Urothelium cell line (cell line): ENCODE data around the gene GPC5.

Experiments used
- DNase-seq: peaks from one replicate; pipeline ENCODE4 v3.0.0; 2011; ENCODE audit warnings: low spot score, mixed read lengths
- FAIRE-seq: peaks from 2 replicates; lab custom pipeline; 2011; peaks lifted over from hg19 to GRCh38; lab: Jason Lieb, UNC

Gene GPC5

DNA sequence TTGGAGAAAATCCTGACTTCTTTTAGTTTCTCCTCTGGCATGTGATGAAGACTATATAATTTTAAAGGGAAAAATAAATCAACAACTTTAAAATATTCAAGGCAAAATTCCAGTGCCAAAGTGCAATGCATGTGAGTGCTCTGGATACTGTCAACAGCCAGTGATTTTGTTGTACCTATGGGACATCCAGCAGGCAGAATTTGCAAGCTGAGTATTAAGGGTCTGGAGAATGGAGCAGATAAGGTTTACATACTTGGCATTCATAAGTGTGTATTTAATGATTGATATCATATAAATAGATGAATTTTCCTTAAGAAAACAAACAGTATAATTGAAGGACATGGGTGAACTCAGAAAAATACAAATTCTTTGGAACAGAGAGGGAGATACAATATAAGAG is 703.4 kb downstream of the GPC5 start:
- no peak for FAIRE-seq
- no peak for DNase-seq

DNA sequence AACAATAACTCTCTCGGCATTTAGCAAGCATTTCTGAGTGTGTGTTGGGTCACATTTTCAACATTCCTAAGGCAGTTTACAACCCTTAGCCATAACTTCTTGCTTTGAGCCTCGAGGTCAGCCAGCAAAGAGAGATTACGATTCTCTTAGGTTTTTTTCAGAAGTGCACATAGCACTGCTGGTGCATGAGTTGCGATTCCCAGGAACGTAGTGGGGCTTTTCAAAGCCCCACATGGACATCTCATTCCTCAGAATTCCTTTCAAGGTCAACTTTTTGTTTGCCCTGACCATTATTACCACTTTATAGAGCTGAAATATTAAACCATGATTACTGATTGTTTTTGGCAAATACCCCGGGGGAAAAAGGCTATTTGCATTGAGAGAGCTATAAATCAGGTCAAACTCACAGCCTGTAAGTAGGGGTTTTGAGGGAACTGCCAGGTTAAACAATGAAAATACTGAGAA is 705.3 kb downstream of the GPC5 start:
- DNase-seq (peak; percentile 2), FAIRE-seq (no peak)

DNA sequence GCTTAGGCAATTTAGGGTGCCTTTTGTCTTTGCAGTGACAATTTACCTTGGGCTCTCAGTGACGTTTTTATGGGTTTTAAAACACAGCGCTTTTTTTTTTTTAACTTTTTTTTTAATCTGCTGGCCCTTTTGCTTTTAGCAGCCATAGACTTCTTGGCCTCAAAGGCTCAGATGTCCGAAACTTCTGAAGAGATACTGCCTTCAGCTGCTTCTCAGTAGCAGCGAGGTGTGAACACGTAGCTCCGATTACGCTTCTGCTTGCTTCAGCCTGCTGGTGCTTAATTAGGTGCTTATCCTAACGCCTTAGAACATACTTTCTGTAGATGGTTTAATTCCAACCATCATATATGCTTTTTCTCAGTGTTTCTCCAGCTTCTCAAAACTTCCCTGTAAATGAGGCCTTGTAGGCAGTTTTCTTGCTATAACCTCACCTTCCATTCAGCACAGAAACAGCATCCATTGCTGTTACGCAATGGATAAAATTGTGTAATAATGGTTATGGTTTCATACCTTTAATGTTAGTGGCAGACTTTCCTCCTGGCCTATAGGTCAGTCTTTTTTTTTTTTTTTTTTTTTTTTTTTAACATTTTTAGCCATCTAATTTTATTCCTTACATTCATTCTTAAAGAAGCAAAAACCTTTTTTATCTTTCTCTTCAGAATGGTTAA is 723.9 kb downstream of the GPC5 start:
- no peak for FAIRE-seq
- DNase-seq = no peak

DNA sequence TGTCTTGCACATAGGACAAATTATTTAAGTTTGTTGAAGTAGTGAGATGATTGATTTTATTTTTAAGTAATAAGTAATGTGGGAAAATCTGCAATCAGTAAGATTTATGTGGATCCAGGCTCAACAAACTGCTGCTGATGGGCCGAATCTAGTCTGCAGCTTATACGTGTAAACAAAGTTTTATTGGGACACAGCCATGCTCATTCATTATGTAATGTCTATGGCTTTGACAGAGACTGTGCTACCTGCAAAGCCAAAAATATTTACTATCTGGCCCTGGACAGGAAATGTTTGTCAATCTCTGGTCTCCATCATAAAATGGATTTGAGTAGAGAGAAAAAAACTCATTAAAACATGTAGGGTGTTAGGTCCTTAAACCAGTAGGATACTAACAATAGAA is 728.0 kb downstream of the GPC5 start:
- FAIRE-seq (no peak), DNase-seq (no peak)

DNA sequence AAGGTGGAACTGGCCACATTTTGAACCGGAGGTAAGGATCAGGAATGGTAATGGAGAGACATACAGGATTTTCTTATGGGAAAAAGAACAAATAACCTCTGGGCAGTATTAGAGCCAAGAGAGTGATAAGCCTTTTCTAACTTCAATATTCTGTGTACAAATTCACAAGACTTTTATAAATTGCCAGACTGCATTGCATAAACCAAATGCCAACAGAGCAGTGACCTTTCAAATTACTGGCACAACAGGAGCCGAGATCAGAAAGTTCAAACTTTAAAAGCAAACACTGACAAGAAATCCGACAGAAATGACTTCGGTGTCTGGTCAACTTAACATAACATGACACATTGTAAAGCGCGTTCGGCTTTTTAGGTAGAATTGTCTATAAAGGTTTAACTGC is 737.1 kb downstream of the GPC5 start:
- FAIRE-seq = no peak
- DNase-seq = no peak

DNA sequence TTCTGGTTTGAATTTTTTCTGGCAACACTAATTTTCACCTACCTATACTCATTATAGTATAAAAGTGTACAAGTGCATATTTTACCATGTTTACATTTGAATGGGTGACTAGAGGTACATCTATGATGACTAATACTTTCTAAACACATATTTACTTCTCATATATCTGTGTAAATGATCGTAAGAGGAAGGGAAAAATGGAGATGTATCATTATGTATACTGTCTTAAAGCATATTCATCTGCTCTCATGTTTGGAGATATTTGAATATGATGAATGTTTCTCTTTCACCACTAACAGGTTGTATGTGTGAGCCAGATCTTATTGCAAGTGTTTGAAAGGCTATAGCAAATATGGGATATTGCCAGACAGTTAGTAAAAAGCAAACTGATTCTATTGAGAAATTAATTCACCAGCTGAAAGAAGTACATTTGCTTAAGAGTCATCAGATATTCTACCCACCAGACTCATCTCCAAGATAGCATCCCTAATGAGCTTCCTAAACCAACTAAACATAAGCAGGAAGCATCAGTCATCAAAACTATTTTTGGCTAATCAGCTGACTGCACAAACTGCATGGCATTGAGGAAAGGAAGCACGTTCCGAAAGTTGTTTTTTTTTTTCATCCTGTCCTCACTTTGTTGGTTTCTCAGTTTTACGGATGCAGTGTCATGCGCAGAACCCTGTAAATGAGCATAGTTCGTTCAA is 738.2 kb downstream of the GPC5 start:
- no peak for DNase-seq

DNA sequence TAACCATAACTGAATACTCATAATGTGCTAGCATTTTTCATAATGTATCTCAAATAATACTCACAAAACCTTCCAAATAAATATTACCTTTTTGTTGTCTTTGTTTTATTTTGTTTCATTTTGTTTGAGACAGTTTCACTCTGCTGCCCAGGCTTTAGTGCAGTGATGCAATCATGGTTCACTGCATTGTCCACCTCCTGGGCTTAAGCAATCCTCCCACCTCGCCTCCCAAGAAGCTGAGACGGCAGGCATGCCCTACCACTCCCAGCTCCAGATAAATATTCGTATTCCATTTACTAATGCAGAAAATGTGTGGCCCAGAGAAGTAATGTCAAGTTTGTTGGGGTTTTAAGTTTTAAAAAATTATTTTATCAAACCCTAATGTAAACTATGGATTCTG is 739.1 kb downstream of the GPC5 start:
- DNase-seq (no peak), FAIRE-seq (no peak)

More for the DNA sequence above, 738.2 kb downstream of the GPC5 start:
- FAIRE-seq = no peak

DNA sequence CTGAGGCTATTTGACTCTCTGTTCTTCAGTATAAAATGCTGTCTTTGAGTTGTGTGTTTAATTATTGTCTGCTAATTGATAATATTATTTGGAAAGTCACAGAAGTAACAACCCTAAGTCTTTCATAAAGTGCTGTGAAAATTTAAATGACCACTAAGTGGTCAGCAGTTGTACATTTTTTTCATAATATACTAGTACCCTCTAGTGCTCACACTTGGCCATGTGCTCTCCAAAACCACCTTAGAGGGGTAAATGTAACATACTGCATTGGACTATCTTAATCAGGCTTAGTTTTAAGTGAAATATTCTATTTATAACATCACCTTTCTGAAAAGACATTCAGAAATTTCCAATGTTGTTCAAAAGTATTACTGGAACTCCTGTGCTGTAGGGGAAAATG is 745.3 kb downstream of the GPC5 start:
- no peak for DNase-seq
- no peak for FAIRE-seq

DNA sequence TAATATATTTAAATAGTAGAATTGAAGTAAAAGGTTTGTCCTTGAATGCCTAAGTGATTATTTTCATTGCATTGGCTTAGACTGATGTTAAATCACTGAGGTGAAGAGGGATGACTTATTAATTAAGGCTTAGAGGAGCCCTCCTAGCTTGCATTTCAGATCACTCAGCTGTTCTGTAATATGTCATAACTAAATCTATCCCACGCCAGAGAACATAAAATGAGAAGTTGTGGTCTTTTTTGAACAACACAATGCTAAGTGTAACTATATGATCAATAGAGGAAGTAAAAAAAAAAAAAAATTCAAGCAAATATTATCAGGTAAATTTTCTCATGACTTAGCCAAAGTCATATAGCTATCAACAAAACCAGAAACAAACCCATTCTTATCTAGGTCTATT is 752.2 kb downstream of the GPC5 start:
- DNase-seq = no peak
- no peak for FAIRE-seq

DNA sequence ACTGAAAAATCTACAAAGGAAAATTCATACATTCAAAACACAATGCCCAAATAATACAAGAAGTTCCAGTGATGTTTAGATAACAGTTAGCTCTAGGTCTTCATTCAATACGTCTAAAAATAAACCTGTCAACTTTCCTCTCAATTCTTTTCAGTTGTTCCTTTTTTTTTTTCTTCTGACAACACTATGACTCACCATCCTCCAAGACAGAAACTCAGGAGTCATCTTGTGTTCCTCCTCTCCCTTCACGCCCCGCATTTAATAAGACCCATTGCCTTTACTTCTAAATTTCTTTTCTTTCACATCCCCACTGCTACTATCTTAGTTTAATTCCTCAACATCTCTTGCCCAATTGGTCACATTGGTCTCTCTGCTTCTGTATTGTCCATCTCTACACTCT is 759.9 kb downstream of the GPC5 start:
- peak; percentile 25 for DNase-seq
- FAIRE-seq = no peak

DNA sequence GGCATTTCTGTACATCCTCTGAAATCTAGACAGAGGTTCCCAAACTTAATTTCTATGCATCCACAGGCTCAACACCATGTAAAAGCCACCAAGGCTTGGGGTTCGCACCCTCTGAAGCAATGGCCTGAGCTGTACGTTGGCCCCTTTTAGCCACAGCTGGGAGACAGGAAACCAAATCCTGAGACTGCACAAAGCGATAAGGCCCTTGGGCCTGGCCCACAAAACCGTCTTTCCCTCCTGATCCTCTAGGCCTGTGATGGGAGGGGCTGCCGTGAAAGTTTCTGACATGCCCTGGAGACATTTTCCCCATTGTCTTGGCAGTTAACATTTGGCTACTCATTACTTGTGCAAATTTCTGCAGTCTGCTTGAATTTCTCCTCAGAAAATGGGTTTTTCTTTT is 766.4 kb downstream of the GPC5 start:
- FAIRE-seq (no peak), DNase-seq (no peak)

DNA sequence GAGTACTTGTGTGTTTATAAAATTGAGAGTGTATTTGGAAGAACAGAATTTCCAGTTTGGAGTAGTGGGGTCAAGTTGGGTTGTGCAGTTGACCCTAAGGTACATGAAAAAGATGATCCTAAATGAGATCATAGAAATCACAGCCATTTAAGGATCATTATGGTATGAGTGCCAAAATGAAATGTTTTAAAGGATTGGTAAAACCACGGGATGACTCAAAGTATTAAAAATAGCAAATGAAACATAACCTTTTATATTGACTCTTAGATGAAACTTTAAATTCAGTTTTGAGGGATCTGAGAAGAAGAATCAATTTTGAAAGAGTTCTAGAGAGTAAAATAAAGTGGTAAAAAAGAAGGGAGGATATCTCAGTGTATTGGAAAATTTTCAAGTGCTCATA is 773.8 kb downstream of the GPC5 start:
- no peak for FAIRE-seq

DNA sequence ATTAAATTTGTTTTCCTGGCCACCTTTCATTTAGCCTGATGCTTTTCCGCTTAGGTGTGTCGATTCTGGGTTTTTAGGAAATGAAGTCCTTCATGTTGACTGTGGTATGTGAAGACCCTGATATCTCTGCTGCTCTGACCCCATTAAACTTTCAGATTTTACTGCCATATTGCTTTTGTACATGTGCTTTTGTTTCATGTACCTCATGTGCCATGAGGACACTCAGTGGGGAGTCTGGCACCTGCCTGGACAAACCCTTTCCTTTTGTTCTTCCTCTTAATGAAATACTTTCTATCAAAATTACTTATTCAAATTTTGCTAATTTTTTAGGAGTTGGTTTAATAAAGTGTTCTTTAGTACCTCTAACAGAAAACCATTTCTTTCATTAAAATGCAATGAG is 774.8 kb downstream of the GPC5 start:
- no peak for DNase-seq
- FAIRE-seq = no peak

More for the DNA sequence above, 773.8 kb downstream of the GPC5 start:
- no peak for DNase-seq

DNA sequence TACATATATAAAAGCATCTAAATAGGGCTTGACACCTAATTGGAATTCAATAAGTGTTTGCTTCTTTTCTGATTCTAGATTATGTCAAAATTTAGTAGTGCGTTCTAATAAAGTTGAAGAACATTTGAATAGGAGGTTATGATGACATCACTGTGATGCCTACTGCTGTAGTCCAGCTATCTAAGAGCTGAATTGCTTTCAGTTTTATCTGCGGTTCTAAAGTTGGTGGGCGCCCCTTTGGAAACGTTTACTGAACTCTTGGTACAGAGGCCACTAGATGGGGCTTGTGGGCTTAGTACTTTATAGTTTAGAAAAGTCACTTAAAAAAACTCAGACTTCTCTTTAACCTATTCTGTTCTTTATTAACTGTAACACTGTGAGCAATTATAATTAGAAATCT is 776.9 kb downstream of the GPC5 start:
- DNase-seq (peak; percentile 49), FAIRE-seq (no peak)

DNA sequence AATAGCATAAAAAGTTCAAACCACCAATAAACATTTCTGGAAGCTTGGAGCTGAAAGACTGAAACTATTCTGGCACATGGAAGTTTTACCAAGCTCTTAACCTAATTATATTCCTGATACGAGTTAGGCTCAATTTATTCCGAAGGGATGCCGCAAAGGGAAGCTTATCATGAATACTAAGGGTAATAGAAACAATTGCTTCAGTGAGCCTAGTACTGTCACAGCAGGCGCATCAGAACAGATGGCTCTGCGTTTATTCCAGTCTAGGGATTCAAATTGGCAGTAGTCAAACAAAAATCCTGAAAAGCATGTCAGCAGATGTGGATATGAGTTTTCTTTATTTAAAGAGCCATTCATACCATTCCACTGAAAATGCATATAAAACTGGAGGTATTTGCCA is 779.5 kb downstream of the GPC5 start:
- no peak for FAIRE-seq

DNA sequence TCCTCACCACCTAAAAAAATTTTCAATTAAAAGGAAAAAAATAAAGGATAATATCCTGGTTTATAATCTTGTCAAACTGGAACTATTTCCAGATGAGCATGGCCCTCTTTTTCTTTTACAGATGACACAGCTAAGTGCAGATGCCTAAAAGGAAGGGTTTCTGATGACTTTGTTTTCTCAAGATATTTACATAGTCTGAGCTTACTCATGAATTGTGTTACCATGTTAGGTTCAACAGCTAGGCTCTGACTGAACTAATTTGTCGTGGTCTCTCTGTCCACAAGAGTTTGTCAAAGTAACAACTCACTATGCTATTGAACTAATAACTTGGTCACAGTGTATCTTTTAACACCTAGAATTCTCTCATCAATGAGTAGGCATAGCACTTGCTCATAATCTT is 780.8 kb downstream of the GPC5 start:
- no peak for FAIRE-seq
- no peak for DNase-seq

More for the DNA sequence above, 779.5 kb downstream of the GPC5 start:
- DNase-seq = no peak

DNA sequence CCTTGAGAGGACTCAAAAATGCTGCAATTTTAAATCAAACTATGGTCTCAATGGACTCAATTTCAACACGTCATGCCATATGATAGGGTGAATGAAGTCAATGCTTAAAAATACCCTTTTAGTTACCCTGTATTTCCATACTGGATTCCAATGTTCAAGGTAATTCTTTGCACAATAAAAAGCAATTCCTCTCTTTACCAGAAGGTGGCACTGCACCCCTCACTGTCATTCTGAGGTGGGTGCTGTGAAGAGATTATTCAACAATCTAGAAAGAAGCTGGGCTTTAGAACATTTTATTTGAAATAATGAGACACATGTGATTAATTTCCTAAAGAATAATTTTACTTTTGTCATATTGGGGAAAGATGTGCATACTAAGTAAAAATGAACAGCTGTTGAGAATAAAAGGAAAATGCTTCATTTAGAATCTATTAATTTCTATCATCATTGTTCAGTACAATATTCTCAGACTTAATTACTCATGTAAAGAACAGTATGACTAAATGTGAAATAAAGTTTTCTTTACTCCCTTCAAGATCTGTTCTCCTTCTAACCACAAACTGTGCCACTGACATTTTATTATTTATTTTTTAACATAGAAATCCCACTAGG is 789.1 kb downstream of the GPC5 start:
- no peak for FAIRE-seq
- DNase-seq = peak; percentile 25

DNA sequence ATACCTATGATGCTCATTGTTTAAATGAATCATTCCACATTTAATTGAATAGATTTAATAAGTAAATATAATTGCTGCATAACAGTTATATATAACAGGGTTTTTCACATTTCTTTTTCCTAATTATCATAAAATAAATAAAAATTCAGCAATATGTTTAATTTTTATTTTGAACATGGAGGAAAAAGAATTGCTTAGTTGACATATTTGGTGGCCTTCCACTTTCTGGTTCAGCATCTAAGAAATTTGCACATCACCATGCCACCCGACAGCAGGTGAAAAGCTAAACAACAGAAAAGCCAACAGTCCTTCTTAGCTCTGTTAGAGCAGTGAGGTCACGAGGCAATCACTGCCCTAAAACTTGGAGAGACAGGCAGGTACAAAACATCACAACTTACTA is 790.2 kb downstream of the GPC5 start:
- no peak for FAIRE-seq

DNA sequence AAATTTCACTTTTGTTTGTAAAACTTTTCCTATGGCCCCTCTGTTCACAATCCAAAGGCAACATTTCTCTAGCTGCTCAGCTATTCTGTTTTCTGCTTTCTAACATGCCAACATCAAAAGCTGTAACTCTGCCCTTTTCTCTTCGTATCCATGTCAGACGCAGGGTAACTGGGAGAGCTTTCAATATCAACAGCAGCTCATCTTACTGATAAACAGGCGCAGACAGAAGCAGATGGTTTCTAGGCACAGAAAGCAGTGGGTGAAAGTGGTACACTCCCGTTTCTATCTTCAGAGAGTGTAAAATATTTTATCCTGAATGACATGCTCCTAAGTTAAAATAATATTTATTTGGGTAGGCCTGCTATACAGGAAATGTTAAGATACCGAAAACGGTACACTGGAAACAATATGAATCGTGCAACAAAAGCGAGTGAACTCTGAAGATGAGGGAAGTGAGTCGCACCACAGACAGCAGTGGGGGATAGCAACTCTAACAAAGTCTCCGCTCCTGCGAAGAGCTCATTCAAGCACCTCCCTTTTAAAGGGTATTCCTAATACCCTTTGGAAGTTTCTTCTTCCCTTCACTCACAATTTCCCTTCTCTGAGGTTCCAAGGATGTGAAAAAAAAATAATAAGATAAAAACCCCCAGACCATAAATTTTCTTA is 798.3 kb downstream of the GPC5 start:
- FAIRE-seq = no peak

More for the DNA sequence above, 790.2 kb downstream of the GPC5 start:
- no peak for DNase-seq

DNA sequence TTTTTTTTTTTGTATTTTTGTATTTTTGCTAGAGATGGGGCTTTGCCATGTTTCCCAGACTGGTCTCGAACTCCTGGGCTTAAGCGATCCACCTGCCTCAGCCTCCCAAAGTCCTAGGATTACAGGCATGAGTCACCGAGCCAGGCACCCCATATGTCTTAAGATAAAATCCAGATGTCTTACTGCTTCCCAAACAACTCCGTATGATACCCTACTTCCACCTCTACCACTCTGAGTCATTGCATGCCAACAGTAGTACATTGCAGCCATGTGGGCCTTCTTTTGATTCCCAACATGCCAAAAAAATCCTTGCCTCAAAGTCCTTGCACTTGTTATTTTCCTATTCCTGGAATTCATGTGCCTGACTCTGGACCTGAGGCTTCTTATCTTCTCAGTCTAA is 799.2 kb downstream of the GPC5 start:
- FAIRE-seq = no peak
- no peak for DNase-seq

More for the DNA sequence above, 798.3 kb downstream of the GPC5 start:
- DNase-seq = no peak

DNA sequence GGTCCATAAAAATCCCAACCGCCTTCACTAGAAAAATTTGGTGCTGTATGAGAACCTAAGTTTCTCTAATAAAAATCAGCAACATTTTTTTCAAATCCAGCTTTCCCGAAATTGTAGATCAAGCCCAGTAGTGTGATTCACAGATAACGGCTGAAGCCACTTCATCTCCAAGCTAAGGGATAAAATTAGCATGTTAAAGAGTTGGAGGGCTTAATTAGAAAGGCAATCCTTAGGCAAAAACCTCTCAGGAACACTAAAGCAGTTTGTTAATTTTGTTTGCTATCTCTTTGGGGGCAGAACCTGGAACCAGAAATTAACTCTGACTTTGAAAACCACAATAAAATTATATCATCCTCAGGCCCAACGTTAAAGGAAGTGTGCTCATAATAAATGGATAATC is 820.2 kb downstream of the GPC5 start:
- no peak for FAIRE-seq
- no peak for DNase-seq

DNA sequence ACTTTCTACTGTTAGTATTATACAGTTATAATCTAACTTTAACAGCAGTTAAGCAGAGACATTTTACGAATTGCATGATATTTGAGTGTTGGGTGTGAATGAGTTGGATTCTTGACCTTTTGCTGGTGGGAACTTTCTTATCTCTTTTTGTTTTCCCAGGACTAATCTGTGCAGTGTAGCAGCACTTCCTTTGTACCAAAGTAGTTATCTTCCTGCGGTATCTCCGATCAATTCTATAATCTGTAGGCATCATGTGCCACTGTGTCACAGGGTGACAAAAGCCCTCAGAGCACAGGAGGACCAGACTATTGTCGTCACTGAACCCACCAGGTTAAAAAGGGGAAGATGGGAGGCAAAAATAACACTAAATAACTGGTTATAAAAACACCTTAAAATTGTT is 823.5 kb downstream of the GPC5 start:
- DNase-seq (no peak), FAIRE-seq (no peak)
